ENCODE results near the gene KCNK17.

Gene KCNK17

DNA sequence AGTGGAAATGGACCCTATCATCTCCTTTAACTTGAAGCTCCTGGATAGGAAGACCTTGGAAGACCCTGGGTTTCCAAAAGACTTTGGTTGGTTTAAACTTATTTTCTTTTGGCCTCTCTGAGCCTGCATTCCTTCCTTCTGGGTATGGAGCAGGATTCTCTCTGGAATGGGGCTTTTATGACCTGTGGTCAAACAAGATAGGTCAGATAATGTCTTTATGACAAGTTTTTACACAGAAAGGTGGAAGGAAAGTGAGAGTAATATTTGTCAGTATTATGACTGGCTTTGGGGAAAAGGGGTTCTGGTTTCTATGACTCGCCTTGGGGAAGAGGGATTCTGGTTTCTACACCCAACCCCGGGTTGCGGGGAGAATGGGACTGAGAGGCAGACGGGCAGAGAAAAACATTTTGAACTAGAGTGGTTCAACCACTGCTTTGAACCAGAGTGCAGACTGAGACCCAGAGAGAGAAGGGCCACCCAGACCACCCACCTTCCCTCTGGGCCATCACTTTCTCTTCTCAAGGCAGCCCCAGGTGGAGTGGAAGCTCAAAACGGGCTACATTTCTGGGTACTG is 47.4 kb downstream of the KCNK17 start:
- no peak for DNase-seq (ENCODE audit: low spot score)

DNA sequence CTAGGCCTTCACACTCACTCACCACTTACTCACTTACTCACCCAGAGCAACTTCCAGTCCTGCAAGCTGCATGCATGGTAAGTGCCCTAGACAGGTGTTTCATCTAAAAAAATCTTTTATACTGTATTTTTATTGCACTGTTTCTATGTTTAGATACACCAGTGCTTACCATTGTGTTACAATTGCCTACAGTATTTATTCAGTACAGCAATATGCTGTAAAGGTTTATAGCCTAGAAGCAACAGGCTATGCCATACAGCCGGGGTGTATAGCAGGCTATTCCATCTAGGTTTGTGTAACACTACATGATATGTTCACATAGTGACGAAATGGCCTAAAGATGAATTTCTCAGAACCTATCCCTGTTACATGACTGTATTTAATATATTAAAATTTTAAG is 47.8 kb downstream of the KCNK17 start:
- no peak for DNase-seq (ENCODE audit: low spot score)

DNA sequence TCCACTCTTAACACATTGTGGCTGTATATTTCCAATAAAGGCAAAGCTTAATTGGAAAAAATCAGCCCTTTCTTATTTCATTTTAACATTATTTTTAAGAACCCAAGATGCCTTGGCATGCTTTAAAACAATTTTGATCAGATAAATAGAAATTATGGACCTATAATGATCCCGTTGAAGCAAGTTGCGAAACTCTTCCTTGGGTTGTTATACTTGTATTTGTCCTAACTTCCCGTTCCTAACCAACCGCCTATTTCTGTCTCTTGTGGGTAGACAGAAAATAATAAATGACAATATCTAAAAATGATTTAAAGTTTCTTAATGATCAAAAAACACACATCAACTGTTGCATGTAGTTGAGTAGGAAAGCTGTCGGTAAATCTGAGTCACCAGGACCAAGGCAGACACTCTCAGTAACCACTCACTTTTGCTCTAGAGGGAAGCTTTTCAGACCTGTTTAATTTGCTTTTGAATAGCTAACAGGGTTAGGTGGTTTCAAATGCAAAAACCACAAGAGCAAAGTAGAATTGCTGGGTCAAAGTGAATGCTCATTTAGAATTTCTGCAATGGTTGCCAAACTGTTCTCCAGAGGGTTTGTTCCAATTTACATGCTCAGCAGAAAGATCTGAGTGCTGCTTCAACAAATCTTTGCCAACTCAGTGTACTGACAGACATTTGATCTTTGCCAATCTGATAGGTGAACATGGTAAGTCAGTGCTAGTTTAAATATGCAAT is 50.7 kb downstream of the KCNK17 start:
- no peak for DNase-seq (ENCODE audit: low spot score)

DNA sequence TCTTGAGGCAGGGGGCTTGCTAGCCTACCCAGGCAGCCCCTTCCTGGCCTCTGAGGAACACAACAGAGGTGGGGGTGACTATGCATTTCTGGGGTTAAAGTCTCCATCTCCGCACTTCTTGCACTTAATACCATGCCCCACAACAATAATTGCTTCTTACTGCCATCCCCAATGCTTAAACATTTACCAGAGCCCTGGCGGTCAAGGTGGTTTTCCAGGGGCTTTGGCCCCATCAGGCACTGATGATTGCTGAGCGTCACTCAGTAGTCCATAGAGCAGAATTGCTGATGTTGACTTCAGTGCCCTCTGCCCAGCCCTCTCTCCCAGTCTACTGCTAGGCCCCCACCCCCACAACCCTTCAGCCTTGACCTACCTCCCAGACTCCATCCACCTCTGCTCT is 52.5 kb downstream of the KCNK17 start:
- DNase-seq (ENCODE audit: low spot score): no peak

DNA sequence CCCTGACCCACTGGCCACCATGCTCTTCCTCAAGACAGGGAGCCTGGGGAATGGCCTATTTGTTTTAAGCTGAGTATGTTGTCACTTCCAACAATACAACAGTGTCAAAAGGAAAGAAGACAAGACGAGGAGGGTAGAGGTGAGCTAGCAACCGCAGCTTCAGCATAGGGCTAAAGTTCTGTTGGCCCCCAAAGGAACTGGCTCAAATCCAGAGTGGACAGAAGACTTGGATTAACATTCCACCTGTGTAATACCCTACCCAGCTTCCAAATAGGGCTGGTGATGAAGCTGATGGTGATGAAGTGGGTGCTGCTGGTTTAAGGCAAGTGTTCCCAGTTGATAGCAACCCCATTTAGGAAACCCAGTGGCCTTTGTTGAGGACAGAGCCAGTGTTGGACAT is 53.3 kb downstream of the KCNK17 start:
- no peak for DNase-seq (ENCODE audit: low spot score)

DNA sequence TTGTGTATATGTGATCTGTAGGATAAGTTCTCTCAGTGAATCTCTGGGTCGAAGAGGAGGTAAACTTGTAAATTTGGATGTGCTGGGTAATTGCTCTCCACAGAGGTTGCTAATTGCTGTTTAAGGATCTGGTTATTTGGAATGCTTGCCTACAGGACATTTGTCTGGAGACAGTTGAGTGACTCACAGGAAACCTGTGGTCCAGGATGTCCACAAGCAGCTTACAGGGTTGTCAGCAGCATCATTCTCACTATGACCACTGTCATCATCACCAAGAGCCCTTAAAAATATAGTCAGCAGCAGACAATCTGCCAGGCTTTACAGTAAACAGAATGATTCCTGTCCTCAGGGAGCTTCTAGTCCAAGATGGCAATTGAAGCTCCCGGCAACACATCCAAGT is 53.8 kb downstream of the KCNK17 start:
- DNase-seq (ENCODE audit: low spot score): no peak

DNA sequence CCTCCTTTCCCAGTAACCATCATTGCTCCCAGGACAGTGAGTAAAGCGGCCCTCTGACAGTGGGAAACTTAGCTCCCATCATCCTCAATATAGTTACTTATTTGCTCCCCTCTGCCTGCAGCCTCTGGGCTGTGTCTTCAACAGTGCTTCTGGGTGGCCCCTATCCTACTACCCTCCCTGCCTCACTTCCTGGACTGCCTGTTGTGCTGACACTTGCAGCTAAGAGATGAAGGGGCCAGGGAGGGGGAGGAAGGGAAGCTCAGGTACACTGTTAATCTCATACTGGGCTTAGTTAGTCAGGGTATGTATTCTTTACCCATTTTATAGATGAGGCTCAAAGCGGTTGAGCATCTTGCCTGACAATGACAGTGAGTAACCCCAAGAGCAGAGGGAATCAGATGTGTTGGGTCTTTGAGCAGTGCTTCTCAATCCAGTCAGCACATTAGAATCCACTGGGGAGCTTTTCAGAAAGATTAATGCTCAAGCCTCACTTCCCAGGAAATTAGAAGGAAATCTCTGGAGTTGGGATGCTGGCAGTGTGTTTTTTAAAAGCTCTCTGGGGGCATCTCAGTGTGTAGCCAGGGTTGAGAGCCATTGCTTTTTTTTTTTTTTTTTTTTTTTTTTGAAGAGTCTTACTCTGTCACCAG is 57.8 kb downstream of the KCNK17 start:
- DNase-seq (ENCODE audit: low spot score): no peak

DNA sequence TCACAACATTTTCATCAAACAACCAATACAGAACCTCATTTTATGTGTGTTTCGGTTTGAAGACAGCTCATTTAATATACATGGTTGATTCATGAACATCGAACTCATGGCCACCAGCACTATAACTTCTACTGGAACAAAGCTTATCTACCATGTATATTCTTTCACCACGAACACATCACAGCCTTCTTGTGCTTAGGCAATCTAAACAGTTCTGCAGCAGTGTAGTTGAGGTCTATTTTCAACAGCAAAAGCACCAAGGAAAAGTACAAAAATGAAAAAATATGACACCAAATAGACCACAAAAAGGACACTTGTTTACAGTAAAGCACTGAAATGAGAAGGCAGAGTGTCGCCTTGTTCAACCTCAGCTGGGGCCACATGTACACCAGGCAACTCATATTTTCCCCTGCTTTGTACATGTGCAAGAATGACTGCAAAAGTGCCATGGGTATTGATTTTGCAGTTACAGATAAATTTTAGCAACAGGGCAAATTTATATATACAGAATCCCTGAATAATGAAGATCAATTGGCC is 59.2 kb downstream of the KCNK17 start:
- no peak for DNase-seq (ENCODE audit: low spot score)

DNA sequence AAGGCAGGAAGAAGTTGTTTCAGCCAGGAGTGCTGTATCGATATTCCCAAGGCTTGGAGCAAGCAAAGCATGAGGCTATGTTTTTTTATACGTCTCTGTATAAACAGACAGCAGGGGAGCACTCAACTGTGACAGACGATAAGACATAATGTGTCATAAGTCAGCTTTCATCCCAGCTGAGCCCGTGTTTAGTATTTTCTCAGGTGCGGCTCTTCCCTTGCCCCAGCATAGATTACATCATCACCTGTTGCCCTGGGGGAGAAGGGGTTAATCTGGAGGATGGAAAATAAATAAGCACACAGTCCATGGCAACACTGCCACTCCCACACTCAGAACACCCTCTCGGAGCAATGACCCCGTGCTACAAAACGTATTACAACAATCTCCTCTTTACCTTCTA is 62.8 kb downstream of the KCNK17 start:
- no peak for DNase-seq (ENCODE audit: low spot score)

DNA sequence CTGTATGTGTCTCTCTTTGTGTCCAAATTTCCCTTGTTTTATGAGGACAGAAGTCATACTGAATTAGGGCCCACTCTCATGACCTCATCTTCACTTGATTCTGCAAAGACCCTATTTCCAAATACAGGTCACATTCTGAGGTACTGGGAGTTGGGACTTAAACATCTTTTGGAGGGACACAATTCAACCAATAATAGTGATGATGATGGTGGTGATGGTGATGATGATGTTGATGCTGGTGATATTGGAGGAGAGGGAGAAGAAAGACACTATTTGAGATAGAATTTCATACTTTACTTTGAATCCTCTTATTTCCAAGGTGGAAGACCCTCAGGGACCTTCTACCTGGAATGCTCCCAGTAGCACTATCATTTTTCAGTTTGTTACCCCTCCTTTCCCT is 63.7 kb downstream of the KCNK17 start:
- no peak for DNase-seq (ENCODE audit: low spot score)

DNA sequence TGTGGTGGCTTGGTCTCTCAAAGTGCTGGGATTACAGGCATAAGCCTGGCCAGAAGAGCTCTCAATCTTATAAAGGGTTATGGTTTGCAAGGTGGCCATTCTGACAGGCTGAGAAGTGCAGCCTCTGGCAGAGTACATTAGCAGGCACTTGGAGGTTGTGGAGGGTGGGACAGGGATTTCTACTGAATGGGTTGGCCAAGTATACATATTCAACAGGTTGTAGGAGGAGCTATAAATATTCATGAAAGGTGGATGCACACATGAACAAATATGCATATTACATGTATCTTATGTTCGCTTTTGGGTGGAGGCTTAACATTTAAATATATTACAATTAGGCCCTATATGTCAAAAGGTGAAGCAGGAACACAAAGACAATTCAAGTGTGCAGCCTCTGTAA is 64.9 kb downstream of the KCNK17 start:
- no peak for DNase-seq (ENCODE audit: low spot score)
